Duodenal mucosa (tissue), 2 donors: ENCODE results near the gene GRAMD1A.
"Not testable (repeated sequence)": the region's sequence is repeated elsewhere in the genome, so short reads cannot be mapped to it uniquely, and the experiment has no call there.

ENCODE experiments used
- H3K27ac ChIP-seq: one replicate; pipeline ENCODE4 v1.7.0; 2013; ENCODE audit warnings: low read depth, low read length
- H3K27me3 ChIP-seq, 2 donors: one replicate each; pipeline ENCODE4 v1.7.0; 2013; ENCODE audit warnings: low read length in 2 of 2, control low read depth in 1 of 2; ENCODE audit not compliant: insufficient read depth in 2 of 2, control insufficient read depth in 1 of 2
- H3K36me3 ChIP-seq, 2 donors: one replicate each; pipeline ENCODE4 v1.7.0; 2013; ENCODE audit warnings: low read length in 2 of 2, control low read depth in 1 of 2; ENCODE audit not compliant: insufficient read depth in 2 of 2, control insufficient read depth in 1 of 2
- H3K4me1 ChIP-seq, 2 donors: one replicate each; pipeline ENCODE4 v1.7.0; 2013; ENCODE audit warnings: low read length in 2 of 2, control low read depth in 1 of 2; ENCODE audit not compliant: insufficient read depth in 2 of 2, control insufficient read depth in 1 of 2
- H3K4me3 ChIP-seq, 2 donors: one replicate each; pipeline ENCODE4 v1.7.0; 2013; ENCODE audit warnings: low read length in 2 of 2, low read depth in 1 of 2
- H3K9ac ChIP-seq, 2 donors: one replicate each; pipeline ENCODE4 v1.7.0; 2013; ENCODE audit warnings: low read length in 2 of 2, low read depth in 1 of 2
- H3K9me3 ChIP-seq, 2 donors: one replicate each; pipeline ENCODE4 v1.7.0; 2013; ENCODE audit warnings: low read length in 2 of 2, control low read depth in 1 of 2; ENCODE audit not compliant: control insufficient read depth in 1 of 2

Gene GRAMD1A

GRCh38 chr19:35002037-35002535 is 2.0 kb downstream of the GRAMD1A start:
- H3K9ac ChIP-seq = peak overlapping the region in 1 of 2 donors; percentile 79
- H3K27me3 ChIP-seq = no peaks in the 10 kb centered on the region
- peak overlapping the region; percentile 45 to 83 for H3K4me3 ChIP-seq
- peaks cover 56 to 83% of the 10 kb centered on the region in 2 donors for H3K4me1 ChIP-seq
- no peak overlapping the region for H3K27ac ChIP-seq
- no peaks in the 10 kb centered on the region for H3K9me3 ChIP-seq
- peaks cover 0 to 9% of the 10 kb centered on the region in 2 donors for H3K36me3 ChIP-seq

GRCh38 chr19:35004517-35005255 is 4.6 kb downstream of the GRAMD1A start:
- peak overlapping the region; percentile 8 to 33 for H3K4me3 ChIP-seq
- H3K9me3 ChIP-seq = no peaks in the 10 kb centered on the region
- H3K27ac ChIP-seq = no peak overlapping the region
- peaks cover 47 to 64% of the 10 kb centered on the region in 2 donors for H3K4me1 ChIP-seq
- H3K27me3 ChIP-seq = no peaks in the 10 kb centered on the region
- no peak overlapping the region for H3K9ac ChIP-seq
- H3K36me3 ChIP-seq = peaks cover 0 to 16% of the 10 kb centered on the region in 2 donors

- Histone ChIP-seq H3K9ac (no peak overlapping the region), H3K9me3 (no peaks in the 10 kb centered on the region), H3K4me3 (no peak overlapping the region), H3K36me3 (peaks cover 0 to 24% of the 10 kb centered on the region in 2 donors), H3K4me1 (peaks cover 47 to 62% of the 10 kb centered on the region in 2 donors), H3K27me3 (no peaks in the 10 kb centered on the region), H3K27ac (no peak overlapping the region)
Measured at GRCh38 chr19:35005256-35005977, 5.3 kb downstream of the GRAMD1A start.

- not testable (repeated sequence) for H3K27me3 ChIP-seq, H3K9me3 ChIP-seq, H3K4me3 ChIP-seq, H3K9ac ChIP-seq
- Histone ChIP-seq H3K36me3 (peaks cover under 1 to 28% of the 10 kb centered on the region in 2 donors), H3K4me1 (peaks cover 47 to 58% of the 10 kb centered on the region in 2 donors), H3K27ac (peak overlapping the region; percentile 13)
Measured at GRCh38 chr19:35006007-35006341, 5.9 kb downstream of the GRAMD1A start.

GRCh38 chr19:35006342-35006998 is 6.3 kb downstream of the GRAMD1A start:
- peaks cover 47 to 56% of the 10 kb centered on the region in 2 donors for H3K4me1 ChIP-seq
- no peaks in the 10 kb centered on the region for H3K9me3 ChIP-seq
- peak overlapping the region; percentile 46 for H3K27ac ChIP-seq
- no peaks in the 10 kb centered on the region for H3K27me3 ChIP-seq
- peak overlapping the region in 1 of 2 donors; percentile 9 for H3K4me3 ChIP-seq
- H3K36me3 ChIP-seq = peaks cover 4 to 31% of the 10 kb centered on the region in 2 donors
- H3K9ac ChIP-seq = peak overlapping the region in 1 of 2 donors; percentile 39

- H3K9me3 ChIP-seq = no peaks in the 10 kb centered on the region
- H3K27me3 ChIP-seq = no peaks in the 10 kb centered on the region
- H3K27ac ChIP-seq = peak overlapping the region; percentile 46
- peak overlapping the region in 1 of 2 donors; percentile 9 for H3K4me3 ChIP-seq
- H3K36me3 ChIP-seq = peaks cover 4 to 31% of the 10 kb centered on the region in 2 donors
- peak overlapping the region in 1 of 2 donors; percentile 39 for H3K9ac ChIP-seq
- peaks cover 42 to 55% of the 10 kb centered on the region in 2 donors for H3K4me1 ChIP-seq
Measured at GRCh38 chr19:35006999-35007365, 6.9 kb downstream of the GRAMD1A start.

- not testable (repeated sequence) for H3K4me3 ChIP-seq, H3K9me3 ChIP-seq, H3K9ac ChIP-seq, H3K27me3 ChIP-seq, H3K27ac ChIP-seq
- H3K4me1 ChIP-seq = peaks cover 40 to 55% of the 10 kb centered on the region in 2 donors
- peaks cover 4 to 31% of the 10 kb centered on the region in 2 donors for H3K36me3 ChIP-seq
Measured at GRCh38 chr19:35007427-35007826, 7.3 kb downstream of the GRAMD1A start.

GRCh38 chr19:35008891-35009341 is 8.8 kb downstream of the GRAMD1A start:
- H3K9ac ChIP-seq = no peak overlapping the region
- no peak overlapping the region for H3K4me3 ChIP-seq
- H3K36me3 ChIP-seq = peaks cover 4 to 31% of the 10 kb centered on the region in 2 donors
- H3K4me1 ChIP-seq = peaks cover 32 to 56% of the 10 kb centered on the region in 2 donors
- no peaks in the 10 kb centered on the region for H3K9me3 ChIP-seq
- no peak overlapping the region for H3K27ac ChIP-seq
- no peaks in the 10 kb centered on the region for H3K27me3 ChIP-seq

GRCh38 chr19:35009424-35010415 is 9.6 kb downstream of the GRAMD1A start:
- peaks cover 4 to 30% of the 10 kb centered on the region in 2 donors for H3K36me3 ChIP-seq
- peaks cover 24 to 55% of the 10 kb centered on the region in 2 donors for H3K4me1 ChIP-seq
- H3K9me3 ChIP-seq = no peaks in the 10 kb centered on the region
- no peak overlapping the region for H3K27ac ChIP-seq
- H3K9ac ChIP-seq = no peak overlapping the region
- H3K27me3 ChIP-seq = no peaks in the 10 kb centered on the region
- H3K4me3 ChIP-seq = no peak overlapping the region
